GM12865 (cell line): ENCODE measurements around the gene UBC.

Source experiments
- DNase-seq: peaks from one replicate; pipeline ENCODE4 v3.0.0; 2010; ENCODE audit warnings: low read depth
- H3K4me3 ChIP-seq: 2 replicates; pipeline ENCODE4 v1.5.1; 2011; ENCODE audit warnings: mild to moderate bottlenecking, low read depth, low read length, control low read depth
- CTCF ChIP-seq: IDR thresholded peaks from 2 replicates; pipeline ENCODE4 v1.5.1; 2011; ENCODE audit warnings: low read length, control low read depth, low read depth, inconsistent platforms; ENCODE audit not compliant: insufficient read depth; ENCODE audit errors: missing control alignments

Gene UBC

GRCh38 chr12:124878795-124879516 is 35.5 kb downstream of the UBC start:
- no peak overlapping the region for H3K4me3 ChIP-seq
- TF ChIP-seq CTCF, result no peak
- DNase-seq, result no peak

GRCh38 chr12:124877423-124877822 is 37.0 kb downstream of the UBC start:
- TF ChIP-seq CTCF, result no peak
- H3K4me3 ChIP-seq, result no peak overlapping the region
- no peak for DNase-seq

- no peak for DNase-seq
- no peak for TF ChIP-seq CTCF
- H3K4me3 ChIP-seq, result no peak overlapping the region
Observed at GRCh38 chr12:124876171-124876570, 38.3 kb downstream of the UBC start.

GRCh38 chr12:124875803-124876132 is 38.7 kb downstream of the UBC start:
- DNase-seq, result no peak
- no peak overlapping the region for H3K4me3 ChIP-seq
- TF ChIP-seq CTCF, result no peak

- H3K4me3 ChIP-seq, result no peak overlapping the region
- DNase-seq, result no peak
- TF ChIP-seq CTCF, result no peak
Observed at GRCh38 chr12:124874988-124875802, 39.3 kb downstream of the UBC start.

- no peak for TF ChIP-seq CTCF
- no peak overlapping the region for H3K4me3 ChIP-seq
- DNase-seq, result no peak
Observed at GRCh38 chr12:124874188-124874587, 40.3 kb downstream of the UBC start.
